ENCODE results near the gene NIPAL1. TPM values are rescaled to one million over a fixed set of nuclear protein-coding genes. Genes with fewer than 3 reads are reported as not detected.

Gene NIPAL1
- total and polyA plus RNA-seq, 3 experiments from 2014 or later, result 0.55 to 1.1 (median 0.61) TPM

- H3K4me3 ChIP-seq (ENCODE audit: low read length), result no peak overlapping the region
- H3K27me3 ChIP-seq (ENCODE audit: insufficient read depth, low read length, poor library complexity, severe bottlenecking), result no peaks in the 10 kb centered on the region
- no peaks in the 10 kb centered on the region for H3K4me1 ChIP-seq (ENCODE audit: insufficient read depth, low read length)
- CTCF ChIA-PET, result interaction anchor here (0.9 to 1.3 kb wide), 2 partner anchors 9 to 12 kb away, joined by 3 read pairs; no protein-coding TSS in a partner anchor
- Mint-ChIP-seq H3K36me3 (peaks cover 0 to 3% (median 0%) of the 10 kb centered on the region in 3 donors), H3K4me3 (no peak overlapping the region), H3K27ac (no peak overlapping the region), H3K27me3 (peaks cover 12 to 15% of the 10 kb centered on the region in 2 donors), H3K4me1 (peaks cover under 1 to 11% (median 10%) of the 10 kb centered on the region in 3 donors), H3K9me3 (no peaks in the 10 kb centered on the region)
- no peak overlapping the region for H3K27ac ChIP-seq (ENCODE audit: low read depth, low read length)
- POLR2A ChIA-PET, result no interaction called here
- H3K9me3 ChIP-seq (ENCODE audit: low read length), result no peaks in the 10 kb centered on the region
- H3K36me3 ChIP-seq (ENCODE audit: insufficient read depth, low read length), result no peaks in the 10 kb centered on the region
- DNase-seq, result no peak
Observed at GRCh38 chr4:48028696-48029095, 12.1 kb downstream of the NIPAL1 start.

- no peak for DNase-seq
- H3K36me3 Mint-ChIP-seq, result no peaks in the 10 kb centered on the region
- Histone ChIP-seq H3K4me3 (ENCODE audit: low read length) (no peak overlapping the region), H3K9me3 (ENCODE audit: low read length) (no peaks in the 10 kb centered on the region), H3K27me3 (ENCODE audit: insufficient read depth, low read length, poor library complexity, severe bottlenecking) (no peaks in the 10 kb centered on the region), H3K27ac (ENCODE audit: low read depth, low read length) (no peak overlapping the region), H3K36me3 (ENCODE audit: insufficient read depth, low read length) (no peaks in the 10 kb centered on the region), H3K4me1 (ENCODE audit: insufficient read depth, low read length) (no peaks in the 10 kb centered on the region)
- H3K27ac Mint-ChIP-seq, result peak overlapping the region in 1 of 8 donors; percentile 3
- H3K4me3 Mint-ChIP-seq, result no peak overlapping the region
- peaks cover 4 to 7% of the 10 kb centered on the region in 2 donors for H3K27me3 Mint-ChIP-seq
- H3K9me3 Mint-ChIP-seq, result no peaks in the 10 kb centered on the region
- POLR2A ChIA-PET, result no interaction called here
- CTCF ChIA-PET, result interaction anchor here (1.8 to 2.5 kb wide), 2 partner anchors 57 to 109 kb away, joined by 5 to 9 read pairs; no protein-coding TSS in a partner anchor
- peaks cover 3 to 15% (median 14%) of the 10 kb centered on the region in 3 donors for H3K4me1 Mint-ChIP-seq
Observed at GRCh38 chr4:48030470-48030869, 13.9 kb downstream of the NIPAL1 start.

GRCh38 chr4:48031802-48032525 lies 15.4 kb downstream of the NIPAL1 start:
- Histone ChIP-seq H3K27ac (ENCODE audit: low read depth, low read length) (no peak overlapping the region), H3K36me3 (ENCODE audit: insufficient read depth, low read length) (no peaks in the 10 kb centered on the region), H3K9me3 (ENCODE audit: low read length) (no peaks in the 10 kb centered on the region), H3K27me3 (ENCODE audit: insufficient read depth, low read length, poor library complexity, severe bottlenecking) (no peaks in the 10 kb centered on the region), H3K4me3 (ENCODE audit: low read length) (no peak overlapping the region), H3K4me1 (ENCODE audit: insufficient read depth, low read length) (no peaks in the 10 kb centered on the region)
- H3K27ac Mint-ChIP-seq, result no peak overlapping the region
- ChIA-PET POLR2A (no interaction called here), CTCF (interaction anchor here (0.7 to 4.6 kb wide), 7 partner anchors 11 to 108 kb away, joined by 3 to 40 read pairs (median 6); no protein-coding TSS in a partner anchor)
- H3K27me3 Mint-ChIP-seq, result peaks cover 0 to 3% of the 10 kb centered on the region in 2 donors
- H3K4me3 Mint-ChIP-seq, result no peak overlapping the region
- H3K4me1 Mint-ChIP-seq, result peaks cover 3 to 15% (median 14%) of the 10 kb centered on the region in 3 donors
- peaks cover 0 to under 1% (median 0%) of the 10 kb centered on the region in 3 donors for H3K36me3 Mint-ChIP-seq
- no peak for DNase-seq
- no peaks in the 10 kb centered on the region for H3K9me3 Mint-ChIP-seq

DNA sequence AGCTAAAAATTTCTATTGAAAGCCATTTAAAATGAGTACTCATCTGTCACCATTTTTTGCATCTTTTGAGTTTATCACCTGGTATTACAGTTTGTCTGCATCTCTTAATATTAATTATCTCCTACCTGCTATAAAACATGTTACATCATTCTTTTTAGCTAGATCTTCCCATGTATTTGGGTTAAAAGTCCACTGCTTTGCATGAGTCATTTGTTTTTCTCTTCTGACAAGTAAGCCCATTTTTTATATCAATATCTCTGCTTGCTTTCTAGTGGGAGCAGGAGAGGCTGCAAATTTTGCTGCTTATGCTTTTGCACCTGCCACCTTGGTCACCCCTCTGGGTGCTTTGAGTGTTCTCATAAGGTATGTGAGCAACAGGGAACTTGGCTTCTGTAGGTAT lies 16.1 kb downstream of the NIPAL1 start:
- ChIA-PET CTCF (interaction anchor here (0.7 to 4.6 kb wide), 6 partner anchors 10 to 107 kb away, joined by 3 to 40 read pairs (median 8); no protein-coding TSS in a partner anchor), POLR2A (no interaction called here)
- Mint-ChIP-seq H3K4me1 (peaks cover 3 to 15% (median 14%) of the 10 kb centered on the region in 3 donors), H3K27ac (no peak overlapping the region), H3K4me3 (no peak overlapping the region), H3K9me3 (no peaks in the 10 kb centered on the region), H3K36me3 (peaks cover 0 to 2% (median 0%) of the 10 kb centered on the region in 3 donors), H3K27me3 (peaks cover 0 to 3% of the 10 kb centered on the region in 2 donors)
- no peak for DNase-seq
- Histone ChIP-seq H3K27ac (ENCODE audit: low read depth, low read length) (no peak overlapping the region), H3K4me1 (ENCODE audit: insufficient read depth, low read length) (no peaks in the 10 kb centered on the region), H3K4me3 (ENCODE audit: low read length) (no peak overlapping the region), H3K9me3 (ENCODE audit: low read length) (no peaks in the 10 kb centered on the region), H3K27me3 (ENCODE audit: insufficient read depth, low read length, poor library complexity, severe bottlenecking) (no peaks in the 10 kb centered on the region), H3K36me3 (ENCODE audit: insufficient read depth, low read length) (no peaks in the 10 kb centered on the region)

- Histone ChIP-seq H3K36me3 (ENCODE audit: insufficient read depth, low read length) (no peaks in the 10 kb centered on the region), H3K27ac (ENCODE audit: low read depth, low read length) (no peak overlapping the region), H3K4me1 (ENCODE audit: insufficient read depth, low read length) (no peaks in the 10 kb centered on the region), H3K9me3 (ENCODE audit: low read length) (no peaks in the 10 kb centered on the region), H3K4me3 (ENCODE audit: low read length) (no peak overlapping the region), H3K27me3 (ENCODE audit: insufficient read depth, low read length, poor library complexity, severe bottlenecking) (no peaks in the 10 kb centered on the region)
- ChIA-PET POLR2A (no interaction called here), CTCF (interaction anchor here (0.6 to 4.6 kb wide), 13 partner anchors 9 to 107 kb away, joined by 3 to 40 read pairs (median 4); no protein-coding TSS in a partner anchor)
- H3K36me3 Mint-ChIP-seq, result peaks cover 0 to 2% (median 0%) of the 10 kb centered on the region in 3 donors
- peaks cover 3 to 12% (median 11%) of the 10 kb centered on the region in 3 donors for H3K4me1 Mint-ChIP-seq
- no peak overlapping the region for H3K4me3 Mint-ChIP-seq
- H3K9me3 Mint-ChIP-seq, result no peaks in the 10 kb centered on the region
- H3K27me3 Mint-ChIP-seq, result peaks cover 0 to 5% of the 10 kb centered on the region in 2 donors
- no peak overlapping the region for H3K27ac Mint-ChIP-seq
- no peak for DNase-seq
Observed at GRCh38 chr4:48033412-48033811, 16.8 kb downstream of the NIPAL1 start.

DNA sequence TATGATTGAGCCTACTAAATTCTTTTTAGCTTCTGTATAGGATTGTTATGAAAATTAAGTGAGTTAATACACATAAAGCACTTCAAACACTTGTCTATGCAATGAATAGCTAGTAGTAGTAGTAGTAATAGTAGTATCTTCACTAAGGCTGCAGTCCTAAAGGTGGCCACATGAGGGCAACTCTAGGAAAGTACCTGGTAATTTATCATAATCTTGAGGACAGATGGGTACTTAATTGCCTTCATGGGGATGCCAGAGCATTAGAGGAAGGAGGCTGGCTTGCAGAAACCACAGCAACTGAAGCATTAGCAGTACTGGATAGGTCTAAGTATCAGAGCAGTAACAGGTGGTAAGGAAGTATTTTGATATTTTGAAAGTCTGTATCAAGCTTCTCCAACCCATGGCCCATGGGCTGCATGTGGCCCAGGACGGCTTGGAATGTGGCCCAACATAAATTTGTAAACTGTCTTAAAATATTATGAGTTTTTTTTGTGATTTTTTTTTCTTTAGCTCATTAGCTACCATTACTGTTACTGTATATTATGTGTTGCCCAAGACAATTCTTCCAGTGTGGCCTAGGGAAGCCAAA lies 17.3 kb downstream of the NIPAL1 start:
- no peaks in the 10 kb centered on the region for H3K9me3 Mint-ChIP-seq
- H3K36me3 ChIP-seq (ENCODE audit: insufficient read depth, low read length), result no peaks in the 10 kb centered on the region
- peaks cover 0 to 2% (median 0%) of the 10 kb centered on the region in 3 donors for H3K36me3 Mint-ChIP-seq
- H3K9me3 ChIP-seq (ENCODE audit: low read length), result no peaks in the 10 kb centered on the region
- H3K4me1 Mint-ChIP-seq, result peaks cover 3 to 7% (median 5%) of the 10 kb centered on the region in 3 donors
- H3K27ac ChIP-seq (ENCODE audit: low read depth, low read length), result no peak overlapping the region
- H3K4me3 ChIP-seq (ENCODE audit: low read length), result no peak overlapping the region
- H3K4me3 Mint-ChIP-seq, result peak overlapping the region in 1 of 7 donors; percentile 20
- H3K27me3 Mint-ChIP-seq, result peaks cover 0 to 5% of the 10 kb centered on the region in 2 donors
- no peaks in the 10 kb centered on the region for H3K27me3 ChIP-seq (ENCODE audit: insufficient read depth, low read length, poor library complexity, severe bottlenecking)
- DNase-seq, result peak; percentile 24 to 68 (median 46)
- H3K4me1 ChIP-seq (ENCODE audit: insufficient read depth, low read length), result no peaks in the 10 kb centered on the region
- CTCF ChIA-PET, result interaction anchor here (0.6 to 4.6 kb wide), 18 partner anchors 10 to 106 kb away, joined by 3 to 40 read pairs (median 4); no protein-coding TSS in a partner anchor
- H3K27ac Mint-ChIP-seq, result no peak overlapping the region
- POLR2A ChIA-PET, result no interaction called here

GRCh38 chr4:48035952-48036351 lies 19.4 kb downstream of the NIPAL1 start:
- Histone ChIP-seq H3K4me3 (ENCODE audit: low read length) (no peak overlapping the region), H3K27ac (ENCODE audit: low read depth, low read length) (no peak overlapping the region), H3K27me3 (ENCODE audit: insufficient read depth, low read length, poor library complexity, severe bottlenecking) (no peaks in the 10 kb centered on the region), H3K9me3 (ENCODE audit: low read length) (no peaks in the 10 kb centered on the region), H3K36me3 (ENCODE audit: insufficient read depth, low read length) (no peaks in the 10 kb centered on the region), H3K4me1 (ENCODE audit: insufficient read depth, low read length) (no peaks in the 10 kb centered on the region)
- peaks cover 0 to 2% (median 0%) of the 10 kb centered on the region in 3 donors for H3K36me3 Mint-ChIP-seq
- H3K27me3 Mint-ChIP-seq, result peaks cover 4 to 5% of the 10 kb centered on the region in 2 donors
- CTCF ChIA-PET, result interaction anchor here (0.7 to 4.6 kb wide), 5 partner anchors 8 to 50 kb away, joined by 3 to 40 read pairs (median 3); no protein-coding TSS in a partner anchor
- POLR2A ChIA-PET, result no interaction called here
- no peak for DNase-seq
- H3K4me3 Mint-ChIP-seq, result no peak overlapping the region
- no peak overlapping the region for H3K27ac Mint-ChIP-seq
- no peaks in the 10 kb centered on the region for H3K9me3 Mint-ChIP-seq
- H3K4me1 Mint-ChIP-seq, result peaks cover 3 to 5% (median 5%) of the 10 kb centered on the region in 3 donors

GRCh38 chr4:48037117-48037462 lies 20.5 kb downstream of the NIPAL1 start:
- H3K27me3 ChIP-seq (ENCODE audit: insufficient read depth, low read length, poor library complexity, severe bottlenecking), result no peaks in the 10 kb centered on the region
- no peak overlapping the region for H3K27ac ChIP-seq (ENCODE audit: low read depth, low read length)
- H3K4me3 ChIP-seq (ENCODE audit: low read length), result no peak overlapping the region
- Mint-ChIP-seq H3K4me1 (peaks cover 3 to 8% (median 5%) of the 10 kb centered on the region in 3 donors), H3K9me3 (no peaks in the 10 kb centered on the region), H3K27me3 (peaks cover 2 to 12% of the 10 kb centered on the region in 2 donors), H3K4me3 (no peak overlapping the region), H3K36me3 (peaks cover 0 to 2% (median 0%) of the 10 kb centered on the region in 3 donors), H3K27ac (no peak overlapping the region)
- ChIA-PET POLR2A (no interaction called here), CTCF (interaction anchor here (1.6 kb wide), 1 partner anchor 19 kb away, joined by 3 read pairs; no protein-coding TSS in a partner anchor)
- H3K36me3 ChIP-seq (ENCODE audit: insufficient read depth, low read length), result no peaks in the 10 kb centered on the region
- H3K4me1 ChIP-seq (ENCODE audit: insufficient read depth, low read length), result no peaks in the 10 kb centered on the region
- DNase-seq, result no peak
- no peaks in the 10 kb centered on the region for H3K9me3 ChIP-seq (ENCODE audit: low read length)
